Peyer's patch (tissue), 4 donors: ENCODE data around the gene SGMS1.

Experiments
- CTCF ChIP-seq, 6 experiments: fragments of 450-650 bp in 4 of 6; fragments of 200-600 bp in 2 of 6; sonication (generic) in 1 of 6; IDR thresholded peaks; one replicate each; pipeline ENCODE4 v1.5.1; 2017 to 2019; ENCODE audit warnings: antibody characterized with exemption in 6 of 6, mild to moderate bottlenecking in 3 of 6, moderate library complexity in 1 of 6
- POLR2A ChIP-seq, 2 donors: fragments of 450-650 bp; IDR thresholded peaks; one replicate each; pipeline ENCODE4 v1.5.1; 2017; ENCODE audit warnings: antibody characterized with exemption in 2 of 2, mild to moderate bottlenecking in 2 of 2, moderate library complexity in 2 of 2

DNA sequence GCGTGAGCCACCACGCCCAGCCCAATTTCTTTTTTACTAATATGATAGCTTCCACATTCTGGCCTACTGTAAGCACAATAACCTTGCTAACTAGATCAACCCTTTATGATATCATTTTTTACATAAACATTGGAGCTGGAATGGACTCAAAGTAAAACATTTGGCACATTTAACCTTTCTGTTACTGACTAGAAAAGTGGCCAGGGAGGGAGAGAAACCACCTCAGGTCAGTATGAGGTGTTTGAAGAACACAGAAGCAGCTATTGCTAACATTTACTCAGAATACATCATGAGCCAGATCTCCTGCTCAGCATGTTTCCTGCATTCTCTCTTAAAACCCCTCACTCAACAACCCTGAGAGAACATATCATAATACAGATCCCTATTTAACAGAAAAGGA lies 27.3 kb downstream of the SGMS1 start:
- no peak for TF ChIP-seq CTCF (IDR thresholded peaks at IDR 0.05)
- no peak for TF ChIP-seq POLR2A (IDR thresholded peaks at IDR 0.05)
